GM19035 (cell line): Measurements from ENCODE around the gene ARID5A.

ENCODE experiments used
- ATAC-seq: cut with Tn5 transposase; IDR thresholded peaks from one replicate; pipeline ENCODE4 v1.9.1; 2021; ENCODE audit not compliant: unreplicated experiment

The ARID5A gene

DNA sequence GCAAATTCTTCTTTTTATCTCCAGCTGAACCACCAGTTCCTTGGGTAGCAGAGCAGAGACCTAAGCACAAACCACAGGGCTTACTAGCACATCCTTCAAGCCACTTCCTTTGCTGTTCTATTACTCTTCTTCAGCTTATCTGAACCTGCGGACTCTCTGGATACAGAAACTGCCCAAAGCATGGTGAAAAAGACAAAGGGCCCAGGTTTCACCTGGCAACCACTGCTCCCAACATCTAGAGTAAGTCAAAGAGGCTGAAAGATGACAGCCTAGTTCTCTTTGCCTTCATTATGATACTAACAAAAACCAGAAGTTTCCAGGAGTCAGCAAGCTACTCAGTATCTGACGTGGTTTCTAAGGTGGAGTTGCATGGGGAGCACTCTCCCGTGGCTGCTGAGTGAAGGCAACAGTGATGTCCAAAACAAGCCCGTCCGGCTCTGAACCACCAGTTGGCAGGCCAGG, 58.2 kb downstream of the ARID5A start:
- ATAC-seq, result no peak

DNA sequence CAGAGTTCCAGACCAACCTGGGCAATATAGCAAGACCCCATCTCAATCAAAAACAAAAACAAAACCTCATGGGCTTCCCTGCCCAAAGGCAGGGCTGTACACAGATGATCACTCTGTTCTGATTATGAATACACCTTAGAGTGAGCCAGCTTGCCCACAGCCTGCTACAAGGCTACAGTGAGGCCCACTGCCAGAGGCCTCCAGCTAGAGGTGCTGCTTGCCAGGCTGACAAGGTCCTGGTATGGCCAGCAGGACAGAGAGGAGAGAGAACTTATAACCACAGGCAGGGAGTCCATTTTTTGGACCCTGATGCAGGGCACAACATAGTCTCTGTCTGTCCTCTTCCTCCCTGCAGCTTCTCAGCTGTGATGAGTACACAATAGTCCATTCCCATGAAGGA, 60.0 kb downstream of the ARID5A start:
- ATAC-seq, result no peak

DNA sequence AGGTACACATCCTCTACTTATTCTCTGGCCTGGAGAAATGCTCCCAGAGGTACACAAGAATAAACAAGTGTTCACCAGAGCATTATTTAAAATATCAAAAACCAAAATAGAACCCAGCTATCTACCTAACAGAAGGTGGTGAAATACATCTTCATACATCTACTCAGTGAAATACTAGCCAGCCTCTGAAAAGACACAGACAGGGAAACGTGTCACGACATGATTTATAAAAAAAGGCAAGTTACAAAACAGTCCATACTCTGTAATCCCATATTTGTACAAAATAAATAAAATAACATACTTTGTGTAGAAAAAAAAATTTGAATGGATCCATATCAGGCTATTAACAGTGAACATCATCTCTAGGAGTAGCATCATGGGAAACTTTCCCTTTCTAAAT, 63.4 kb downstream of the ARID5A start:
- ATAC-seq, result no peak

DNA sequence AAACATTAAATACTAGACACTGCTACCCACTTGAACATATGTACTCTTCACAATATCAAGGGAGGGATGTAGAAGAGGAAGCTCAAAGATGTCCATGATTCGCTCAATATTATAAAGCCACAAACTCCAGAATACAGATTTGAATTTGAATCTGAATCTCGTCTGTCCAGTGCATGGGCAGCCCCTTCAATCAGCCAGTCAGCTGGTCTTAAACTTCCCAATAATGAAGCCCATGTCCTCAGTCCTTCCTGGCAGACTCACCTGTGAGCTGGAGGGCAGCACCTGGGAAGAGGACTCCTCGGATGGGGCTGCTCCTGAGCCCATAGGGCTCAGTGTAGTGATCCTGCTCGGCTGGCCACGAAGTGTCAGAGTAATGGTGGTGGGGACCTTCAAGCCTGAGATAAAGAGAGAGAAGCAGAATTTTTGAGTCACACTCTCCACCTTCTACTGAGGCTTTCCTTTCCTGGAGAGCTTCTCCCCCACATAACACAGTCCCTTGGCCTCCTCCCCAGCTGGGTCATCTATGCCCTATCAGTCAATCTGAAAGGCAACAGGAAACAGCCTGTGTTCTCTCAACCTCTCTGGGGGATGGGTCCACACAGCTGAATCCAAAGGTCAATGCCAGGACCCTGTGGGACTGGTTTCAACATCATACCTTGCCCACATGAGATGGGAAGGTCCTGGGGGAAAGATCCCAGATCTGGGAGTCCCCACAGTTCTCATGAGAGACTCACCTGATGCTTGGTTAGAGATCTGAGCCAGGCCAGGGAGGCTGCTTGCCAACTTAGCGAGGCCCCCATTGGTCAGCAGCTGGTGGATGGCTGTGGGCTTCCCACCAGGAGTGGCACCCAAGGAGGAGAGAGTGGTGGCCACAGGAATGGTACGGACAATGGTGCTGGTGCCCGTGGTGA, 65.1 kb downstream of the ARID5A start:
- no peak for ATAC-seq
